LoVo (cell line): ENCODE results near the gene SLC38A10.
A peak's percentile ranks its signal among the peaks of the same experiment; 100 is the strongest.
"Not testable (repeated sequence)": the region's sequence is repeated elsewhere in the genome, so short reads cannot be mapped to it uniquely, and the experiment has no call there.

Experiments
- DNase-seq: peaks from one replicate; pipeline ENCODE4 v3.0.0-alpha.2; 2016; ENCODE audit warnings: low spot score

Gene SLC38A10

GRCh38 chr17:81228834-81229665, 66.1 kb downstream of the SLC38A10 start:
- DNase-seq = no peak

- no peak for DNase-seq
Observed at GRCh38 chr17:81228420-81228819, 66.7 kb downstream of the SLC38A10 start.

GRCh38 chr17:81227630-81228029, 67.5 kb downstream of the SLC38A10 start:
- DNase-seq = not testable (repeated sequence)

- DNase-seq = no peak
Observed at GRCh38 chr17:81223762-81224130, 71.4 kb downstream of the SLC38A10 start.

GRCh38 chr17:81222906-81223761, 72.0 kb downstream of the SLC38A10 start, which contains the start of gene CEP131:
CEP131 (minus strand) TSS chr17:81222965; CDS start chr17:81220056, 2,909 bp downstream.
- peak; percentile 99 for DNase-seq

- no peak for DNase-seq
Observed at GRCh38 chr17:81222620-81222905, 72.5 kb downstream of the SLC38A10 start.

- DNase-seq = no peak
Observed at GRCh38 chr17:81221842-81222619, 73.1 kb downstream of the SLC38A10 start.

- no peak for DNase-seq
Observed at GRCh38 chr17:81221371-81221841, 73.7 kb downstream of the SLC38A10 start.

- no peak for DNase-seq
Observed at GRCh38 chr17:81219476-81220180, 75.5 kb downstream of the SLC38A10 start.

- DNase-seq = no peak
Observed at GRCh38 chr17:81218991-81219390, 76.1 kb downstream of the SLC38A10 start.

GRCh38 chr17:81218459-81218858, 76.6 kb downstream of the SLC38A10 start:
- no peak for DNase-seq

GRCh38 chr17:81217491-81217890, 77.6 kb downstream of the SLC38A10 start:
- DNase-seq = no peak

GRCh38 chr17:81213978-81214377, 81.1 kb downstream of the SLC38A10 start:
- DNase-seq = no peak

- no peak for DNase-seq
Observed at GRCh38 chr17:81212365-81212764, 82.7 kb downstream of the SLC38A10 start.

GRCh38 chr17:81210868-81211267, 84.2 kb downstream of the SLC38A10 start:
- DNase-seq = no peak

GRCh38 chr17:81210466-81210865, 84.6 kb downstream of the SLC38A10 start:
- no peak for DNase-seq

- DNase-seq = no peak
Observed at GRCh38 chr17:81209141-81209540, 86.0 kb downstream of the SLC38A10 start.

GRCh38 chr17:81208651-81209050, 86.5 kb downstream of the SLC38A10 start:
- no peak for DNase-seq

GRCh38 chr17:81207610-81208581, 87.2 kb downstream of the SLC38A10 start:
- no peak for DNase-seq

GRCh38 chr17:81206657-81207056, 88.5 kb downstream of the SLC38A10 start:
- no peak for DNase-seq
